Ovary (tissue), 1 donor: ENCODE data around the gene MTA1.

ENCODE experiments used
- EP300 ChIP-seq: sonication (generic); formaldehyde crosslinking; IDR thresholded peaks from one replicate; pipeline ENCODE4 v1.6.1; 2017; ENCODE audit warnings: antibody characterized with exemption
- POLR2A ChIP-seq: fragments of 450-650 bp; IDR thresholded peaks from one replicate; pipeline ENCODE4 v1.6.1; 2017; ENCODE audit warnings: antibody characterized with exemption, mild to moderate bottlenecking, moderate library complexity

DNA sequence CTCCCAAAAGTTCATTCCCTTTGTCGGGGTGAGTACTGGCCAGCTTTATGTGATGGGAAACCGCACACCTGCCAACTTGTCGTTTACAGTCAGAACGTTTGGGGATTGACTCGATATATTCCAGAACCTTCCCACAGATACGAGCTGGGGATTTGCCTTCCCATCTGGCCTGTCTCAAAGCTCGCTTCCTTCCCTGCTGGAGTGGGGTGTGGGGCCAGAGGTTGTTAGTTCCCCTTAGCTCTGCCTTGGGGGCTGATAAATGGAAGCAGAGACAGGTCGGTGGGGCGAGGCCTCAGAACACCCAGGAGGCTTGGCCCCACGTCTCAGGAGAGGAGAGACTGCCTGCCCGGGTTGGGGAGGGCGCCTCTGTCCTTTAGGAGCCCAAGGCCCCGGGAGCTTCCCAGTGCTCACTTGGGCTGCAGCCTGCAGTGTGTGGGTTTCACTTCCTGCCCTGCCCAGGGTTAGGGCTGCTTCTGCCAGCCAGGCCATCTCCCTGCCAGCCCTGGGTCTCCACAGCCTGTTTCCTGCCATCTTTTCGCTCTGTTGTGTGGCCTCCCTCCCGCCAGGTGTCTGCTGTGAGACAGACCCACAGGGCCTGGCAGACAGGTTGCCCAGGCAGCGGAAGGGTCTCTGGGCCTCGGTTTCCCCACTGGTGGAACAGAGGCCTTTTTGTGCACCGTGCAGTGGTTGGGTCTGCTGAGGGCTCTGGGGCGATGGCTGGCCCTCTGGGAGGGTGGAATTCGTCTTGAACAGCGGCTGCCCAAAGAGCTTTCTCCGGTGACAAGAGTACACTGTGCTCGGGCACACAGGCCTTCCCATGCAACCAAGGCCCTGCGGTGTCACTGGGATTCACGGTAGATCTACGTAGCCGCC is 29.4 kb upstream of the MTA1 start:
- TF ChIP-seq EP300 = no peak
- TF ChIP-seq POLR2A = no peak
